Muscle layer of duodenum (tissue), 2 donors: Measurements from ENCODE around the gene ASXL2.
"Not testable (repeated sequence)": the region's sequence is repeated elsewhere in the genome, so short reads cannot be mapped to it uniquely, and the experiment has no call there.

Experiments used
- H3K27ac ChIP-seq: one replicate; pipeline ENCODE4 v1.7.0; 2013; ENCODE audit warnings: mild to moderate bottlenecking, low read length
- H3K27me3 ChIP-seq: one replicate; pipeline ENCODE4 v1.7.0; 2013; ENCODE audit warnings: low read depth, mild to moderate bottlenecking, control low read depth, low read length
- H3K36me3 ChIP-seq, 2 donors: one replicate each; pipeline ENCODE4 v1.7.0; 2013; ENCODE audit warnings: low read length in 2 of 2, control low read depth in 1 of 2, mild to moderate bottlenecking in 1 of 2; ENCODE audit not compliant: insufficient read depth in 2 of 2, control insufficient read depth in 1 of 2
- H3K4me1 ChIP-seq, 2 donors: one replicate each; pipeline ENCODE4 v1.7.0; 2013; ENCODE audit warnings: low read length in 2 of 2, mild to moderate bottlenecking in 2 of 2, control low read depth in 1 of 2, moderate library complexity in 1 of 2; ENCODE audit not compliant: insufficient read depth in 2 of 2, control insufficient read depth in 1 of 2
- H3K4me3 ChIP-seq, 2 donors: one replicate each; pipeline ENCODE4 v1.7.0; 2013; ENCODE audit warnings: low read length in 2 of 2, low read depth in 1 of 2, mild to moderate bottlenecking in 1 of 2
- H3K9me3 ChIP-seq, 2 donors: one replicate each; pipeline ENCODE4 v1.7.0; 2013; ENCODE audit warnings: low read length in 2 of 2, control low read depth in 1 of 2, mild to moderate bottlenecking in 1 of 2; ENCODE audit not compliant: control insufficient read depth in 1 of 2
- donor health status: healthy.

ASXL2 gene

DNA sequence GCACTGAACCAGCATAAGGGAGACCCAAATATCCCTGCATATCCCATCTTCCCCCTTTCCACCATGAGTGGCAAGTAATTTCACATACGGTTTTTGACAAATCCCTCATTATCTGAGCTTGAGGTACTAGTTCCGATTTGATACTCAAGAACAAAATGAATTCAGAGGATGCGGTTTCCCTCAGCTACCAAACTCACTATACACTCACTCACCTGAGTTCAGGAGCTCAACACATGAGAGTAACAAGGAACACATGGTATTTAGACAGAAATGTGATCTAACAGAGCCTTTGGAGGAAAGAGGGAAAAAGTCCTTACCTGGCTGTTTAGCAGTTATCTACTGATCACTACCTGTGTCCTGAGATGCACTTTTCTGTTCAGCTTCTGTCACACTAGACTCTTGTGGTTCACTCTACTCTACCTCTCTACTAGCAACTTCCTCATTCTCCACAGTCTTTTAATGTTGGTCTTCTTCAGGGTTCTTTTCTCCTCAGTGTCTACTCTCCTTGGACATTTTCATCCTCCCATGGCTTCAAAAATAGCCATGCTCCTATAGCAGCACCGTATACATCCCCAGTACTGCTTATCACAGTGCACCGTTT, 25.1 kb downstream of the ASXL2 start:
- Histone ChIP-seq H3K36me3 (peaks cover 0 to 3% of the 10 kb centered on the region in 2 donors), H3K27me3 (no peaks in the 10 kb centered on the region), H3K4me1 (peaks cover 0 to 7% of the 10 kb centered on the region in 2 donors), H3K9me3 (no peaks in the 10 kb centered on the region), H3K27ac (no peak overlapping the region), H3K4me3 (no peak overlapping the region)

DNA sequence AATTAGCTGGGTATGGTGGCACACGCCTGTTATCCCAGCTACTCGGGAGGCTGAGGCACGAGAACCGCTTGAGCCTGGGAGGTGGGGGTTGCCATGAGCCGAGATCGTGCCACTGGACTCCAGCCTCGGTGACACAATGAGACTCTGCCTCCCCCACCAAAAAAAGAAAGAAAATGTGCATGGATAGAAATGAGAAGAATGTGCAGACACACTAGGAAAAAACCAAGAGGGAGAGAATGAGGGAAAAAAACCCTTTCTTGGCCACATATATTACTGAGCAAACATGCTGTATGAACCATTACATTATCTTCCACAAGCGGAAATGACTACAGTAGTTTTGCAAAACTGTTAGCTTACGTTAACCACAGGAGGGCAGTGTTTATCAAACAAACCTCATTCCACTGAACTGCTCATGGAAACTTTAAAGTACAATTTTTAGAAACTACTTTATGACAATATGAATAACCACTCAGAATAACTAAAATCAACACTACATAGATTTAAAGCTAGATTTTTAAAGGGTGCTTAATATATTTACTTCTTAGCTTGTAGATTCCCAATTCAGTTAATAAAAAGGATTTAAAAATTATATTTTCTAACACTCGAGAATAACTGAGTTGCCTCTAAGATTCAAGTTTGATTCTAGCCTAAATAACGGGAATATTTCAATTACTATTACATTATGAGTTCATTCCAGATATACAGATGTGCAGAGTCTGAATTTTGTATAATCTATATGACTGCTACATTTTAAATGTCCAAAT, 26.4 kb downstream of the ASXL2 start:
- H3K36me3 ChIP-seq = peaks cover 0 to 3% of the 10 kb centered on the region in 2 donors
- H3K27me3 ChIP-seq = no peaks in the 10 kb centered on the region
- H3K9me3 ChIP-seq = no peaks in the 10 kb centered on the region
- H3K4me1 ChIP-seq = peaks cover 0 to 7% of the 10 kb centered on the region in 2 donors
- no peak overlapping the region for H3K4me3 ChIP-seq
- no peak overlapping the region for H3K27ac ChIP-seq

- not testable (repeated sequence) for H3K27ac ChIP-seq, H3K4me1 ChIP-seq, H3K4me3 ChIP-seq, H3K9me3 ChIP-seq, H3K27me3 ChIP-seq, H3K36me3 ChIP-seq
Measured at GRCh38 chr2:25850400-25850799, 27.9 kb downstream of the ASXL2 start.

GRCh38 chr2:25849350-25849749, 28.9 kb downstream of the ASXL2 start:
- not testable (repeated sequence) for H3K27ac ChIP-seq, H3K4me1 ChIP-seq, H3K27me3 ChIP-seq, H3K9me3 ChIP-seq, H3K4me3 ChIP-seq, H3K36me3 ChIP-seq

GRCh38 chr2:25845843-25846505, 32.3 kb downstream of the ASXL2 start:
- H3K4me1 ChIP-seq = no peaks in the 10 kb centered on the region
- no peak overlapping the region for H3K27ac ChIP-seq
- no peak overlapping the region for H3K4me3 ChIP-seq
- no peaks in the 10 kb centered on the region for H3K27me3 ChIP-seq
- H3K9me3 ChIP-seq = no peaks in the 10 kb centered on the region
- H3K36me3 ChIP-seq = peaks cover 4 to 16% of the 10 kb centered on the region in 2 donors

DNA sequence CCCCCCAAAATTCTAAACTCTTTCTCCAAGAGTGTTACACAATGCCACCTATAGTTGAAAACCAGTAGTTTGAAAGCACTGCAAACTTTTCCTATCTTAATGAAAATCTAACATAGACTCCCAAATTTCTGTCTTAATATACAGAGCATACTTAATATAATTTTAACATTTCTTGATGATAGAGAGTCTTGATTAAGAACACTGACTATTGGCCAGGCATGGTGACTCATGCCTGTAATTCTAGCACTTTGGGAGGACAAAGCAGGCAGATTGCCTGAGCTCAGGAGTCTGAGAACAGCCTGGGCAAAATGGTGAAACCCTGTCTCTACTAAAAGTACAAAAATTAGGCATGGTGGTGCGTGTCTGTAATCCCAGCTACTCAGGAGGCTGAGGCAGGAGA, 34.2 kb downstream of the ASXL2 start:
- Histone ChIP-seq H3K27me3 (no peaks in the 10 kb centered on the region), H3K36me3 (peaks cover 4 to 16% of the 10 kb centered on the region in 2 donors), H3K27ac (no peak overlapping the region), H3K4me3 (no peak overlapping the region), H3K9me3 (no peaks in the 10 kb centered on the region), H3K4me1 (no peaks in the 10 kb centered on the region)

DNA sequence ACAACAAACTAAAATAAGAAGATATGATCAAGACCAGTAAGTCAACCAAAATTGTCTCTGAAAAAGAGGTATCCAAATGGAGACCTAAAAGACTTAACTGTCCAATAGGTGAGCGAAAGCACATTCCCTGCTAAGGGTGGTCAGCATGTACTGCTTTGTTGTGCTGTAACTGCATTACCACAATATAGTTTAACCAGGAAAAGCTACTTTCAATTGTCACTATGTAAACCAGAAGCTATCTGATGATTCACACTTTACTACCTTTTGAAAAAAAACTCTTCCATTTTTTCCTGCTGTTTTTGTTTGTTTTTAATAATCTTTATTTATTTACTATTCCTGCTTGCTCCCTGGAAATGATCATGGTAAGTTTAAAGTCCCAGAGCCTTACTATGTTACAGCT, 36.1 kb downstream of the ASXL2 start:
- no peaks in the 10 kb centered on the region for H3K9me3 ChIP-seq
- no peaks in the 10 kb centered on the region for H3K27me3 ChIP-seq
- H3K4me3 ChIP-seq = no peak overlapping the region
- peaks cover 4 to 16% of the 10 kb centered on the region in 2 donors for H3K36me3 ChIP-seq
- no peak overlapping the region for H3K27ac ChIP-seq
- H3K4me1 ChIP-seq = no peaks in the 10 kb centered on the region

GRCh38 chr2:25838152-25838756, 40.0 kb downstream of the ASXL2 start:
- no peaks in the 10 kb centered on the region for H3K9me3 ChIP-seq
- peaks cover 0 to 4% of the 10 kb centered on the region in 2 donors for H3K36me3 ChIP-seq
- no peak overlapping the region for H3K4me3 ChIP-seq
- H3K27me3 ChIP-seq = no peaks in the 10 kb centered on the region
- no peak overlapping the region for H3K27ac ChIP-seq
- H3K4me1 ChIP-seq = no peaks in the 10 kb centered on the region

- Histone ChIP-seq H3K4me1 (no peaks in the 10 kb centered on the region), H3K27me3 (no peaks in the 10 kb centered on the region), H3K36me3 (peaks cover 0 to 12% of the 10 kb centered on the region in 2 donors), H3K9me3 (peaks cover 0 to 6% of the 10 kb centered on the region in 2 donors), H3K27ac (no peak overlapping the region), H3K4me3 (no peak overlapping the region)
Measured at GRCh38 chr2:25835906-25836305, 42.4 kb downstream of the ASXL2 start.

- no peak overlapping the region for H3K27ac ChIP-seq
Measured at GRCh38 chr2:25833566-25833965, 44.7 kb downstream of the ASXL2 start.

DNA sequence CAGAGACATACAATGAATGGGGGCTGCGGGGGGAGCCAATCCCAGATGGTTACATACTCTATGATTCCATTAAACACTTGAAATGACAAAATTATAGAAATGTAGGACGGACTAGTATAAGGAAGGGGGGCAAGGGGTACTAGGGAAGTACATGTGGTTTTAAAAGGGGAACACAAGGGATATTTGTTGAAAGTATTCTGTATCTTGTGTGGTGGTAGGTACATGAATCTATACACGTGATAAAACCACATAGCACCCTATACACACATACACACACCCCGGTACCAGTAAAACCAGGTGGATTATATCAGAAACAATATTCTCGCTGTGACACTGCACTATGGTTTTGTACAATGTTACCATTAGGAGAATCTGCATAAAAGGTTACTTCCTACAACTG, 45.4 kb downstream of the ASXL2 start:
- H3K27me3 ChIP-seq = no peaks in the 10 kb centered on the region
- peaks cover 0 to 12% of the 10 kb centered on the region in 2 donors for H3K36me3 ChIP-seq
- no peak overlapping the region for H3K4me3 ChIP-seq
- H3K27ac ChIP-seq = no peak overlapping the region
- peaks cover 0 to 6% of the 10 kb centered on the region in 2 donors for H3K9me3 ChIP-seq
- peaks cover 0 to 7% of the 10 kb centered on the region in 2 donors for H3K4me1 ChIP-seq

More at GRCh38 chr2:25833566-25833965, 44.7 kb downstream of the ASXL2 start:
- Histone ChIP-seq H3K4me3 (no peak overlapping the region), H3K9me3 (peaks cover 0 to 6% of the 10 kb centered on the region in 2 donors), H3K36me3 (peaks cover 0 to 12% of the 10 kb centered on the region in 2 donors), H3K27me3 (no peaks in the 10 kb centered on the region), H3K4me1 (peaks cover 0 to 7% of the 10 kb centered on the region in 2 donors)
